RCC 7860 (cell line): ENCODE measurements around the gene TFF3.

Experiments
- DNase-seq: peaks from one replicate; pipeline ENCODE4 v3.0.0-alpha.2; 2015; ENCODE audit warnings: low spot score
- FAIRE-seq: peaks from 2 replicates; lab custom pipeline; 2012; peaks lifted over from hg19 to GRCh38; lab: Jason Lieb, UNC

Gene TFF3

DNA sequence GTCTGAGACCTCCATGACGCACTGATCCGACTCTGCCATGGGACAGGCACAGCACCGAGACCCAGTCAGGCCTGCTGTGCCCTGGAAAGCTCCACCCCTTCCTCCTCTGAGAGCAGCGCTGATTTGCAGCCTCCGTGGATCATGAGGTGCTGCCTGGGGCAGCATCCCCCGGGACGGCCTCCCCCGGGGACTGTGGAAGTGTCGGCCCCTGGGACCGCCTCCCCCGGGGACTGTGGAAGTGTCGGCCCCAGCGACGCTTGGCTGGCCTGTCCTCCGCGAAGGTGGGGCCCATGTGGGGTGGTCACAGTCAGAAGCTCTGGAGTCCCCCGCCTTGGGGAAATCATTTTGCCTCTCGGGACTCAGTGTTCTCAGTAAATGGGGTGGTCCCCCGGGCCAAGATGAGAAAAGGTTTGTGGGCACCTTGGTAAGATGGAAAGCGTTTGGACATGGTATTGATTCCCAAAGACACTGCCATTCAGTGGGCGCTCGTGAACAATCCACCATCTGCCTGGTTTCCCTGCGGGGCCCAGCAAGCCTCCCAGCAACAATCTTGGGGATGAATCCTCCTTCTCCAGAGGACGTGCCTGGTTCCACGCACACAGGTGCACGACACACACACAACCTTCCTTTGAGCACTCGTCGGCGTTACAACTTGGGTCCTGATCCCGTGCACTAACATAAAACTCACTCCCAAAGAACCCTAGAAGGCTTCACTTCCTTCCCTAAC is 32.6 kb upstream of the TFF3 start:
- FAIRE-seq = no peak

GRCh38 chr21:42346866-42347600 is 31.8 kb upstream of the TFF3 start:
- DNase-seq = no peak
- no peak for FAIRE-seq

More for the DNA sequence above, 32.6 kb upstream of the TFF3 start:
- no peak for DNase-seq

- DNase-seq (no peak), FAIRE-seq (no peak)
These were observed 31.2 kb upstream of the TFF3 start for GRCh38 chr21:42346441-42346840.

GRCh38 chr21:42344631-42345030 is 29.4 kb upstream of the TFF3 start:
- DNase-seq (no peak), FAIRE-seq (no peak)

DNA sequence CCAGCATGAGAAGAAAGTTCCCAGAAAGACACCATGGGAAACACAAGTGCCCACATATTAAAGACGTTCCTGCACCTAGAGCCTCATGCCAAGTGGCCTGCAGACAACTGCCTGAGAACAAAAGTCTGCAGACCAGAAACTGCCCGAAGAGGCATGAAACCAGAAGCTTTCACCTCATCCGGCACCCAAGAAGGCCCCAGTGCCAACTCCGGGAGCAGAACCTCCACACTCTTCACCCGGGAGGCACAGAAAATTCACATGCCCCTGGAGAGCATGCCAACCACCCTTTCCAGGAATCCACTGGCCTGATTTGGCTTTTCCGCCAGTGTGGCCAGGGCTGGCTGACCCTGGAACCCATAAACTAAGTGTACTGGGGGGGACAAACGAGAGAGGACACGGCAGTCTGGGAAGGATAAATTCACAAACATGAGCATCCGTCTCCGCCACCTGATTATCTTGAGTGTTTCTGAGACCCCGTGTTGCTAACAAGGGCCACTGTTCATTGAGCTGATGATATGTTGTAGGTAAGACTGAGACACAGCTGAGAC is 28.8 kb upstream of the TFF3 start:
- FAIRE-seq (no peak), DNase-seq (no peak)

GRCh38 chr21:42343556-42343955 is 28.3 kb upstream of the TFF3 start:
- DNase-seq (no peak), FAIRE-seq (no peak)

- no peak for DNase-seq
- no peak for FAIRE-seq
These were observed 27.9 kb upstream of the TFF3 start for GRCh38 chr21:42343101-42343500.

- DNase-seq = no peak
- FAIRE-seq = no peak
These were observed 26.8 kb upstream of the TFF3 start for GRCh38 chr21:42341776-42342542.

GRCh38 chr21:42340187-42341050 is 25.2 kb upstream of the TFF3 start:
- no peak for FAIRE-seq
- DNase-seq = no peak

GRCh38 chr21:42338729-42339715 is 23.8 kb upstream of the TFF3 start:
- DNase-seq = no peak

GRCh38 chr21:42337830-42338728 is 22.9 kb upstream of the TFF3 start:
- DNase-seq (peak; percentile 66), FAIRE-seq (peak; percentile 59)

More at GRCh38 chr21:42338729-42339715, 23.8 kb upstream of the TFF3 start:
- no peak for FAIRE-seq

- no peak for DNase-seq
These were observed 22.1 kb upstream of the TFF3 start for GRCh38 chr21:42337276-42337675.

GRCh38 chr21:42336054-42336453 is 20.8 kb upstream of the TFF3 start:
- FAIRE-seq (no peak), DNase-seq (no peak)

More at GRCh38 chr21:42337276-42337675, 22.1 kb upstream of the TFF3 start:
- FAIRE-seq = no peak

GRCh38 chr21:42332557-42333317 is 17.5 kb upstream of the TFF3 start:
- FAIRE-seq (no peak), DNase-seq (no peak)

GRCh38 chr21:42331660-42332059 is 16.5 kb upstream of the TFF3 start:
- no peak for DNase-seq
- FAIRE-seq = no peak

- FAIRE-seq = no peak
These were observed 15.5 kb upstream of the TFF3 start for GRCh38 chr21:42330380-42331371.

More at GRCh38 chr21:42330380-42331371, 15.5 kb upstream of the TFF3 start:
- no peak for DNase-seq
